Nephron (organoid): ENCODE data around the gene DOCK2.

ENCODE experiments used
- H3K27ac Mint-ChIP-seq, 3 experiments: 2 replicates each; pipeline ENCODE4 v1.8.0; 2020; ENCODE audit warnings: mixed read lengths in 3 of 3, mild to moderate bottlenecking in 2 of 3, moderate library complexity in 1 of 3
- H3K27me3 Mint-ChIP-seq: 2 replicates; pipeline ENCODE4 v1.8.0; 2021; ENCODE audit warnings: low read depth, mild to moderate bottlenecking, moderate library complexity, mixed read lengths
- H3K36me3 Mint-ChIP-seq: 2 replicates; pipeline ENCODE4 v1.8.0; 2020; ENCODE audit warnings: low read depth, mixed read lengths
- H3K4me1 Mint-ChIP-seq: 2 replicates; pipeline ENCODE4 v1.8.0; 2020; ENCODE audit warnings: mixed read lengths
- H3K4me3 Mint-ChIP-seq, 3 experiments: 2 replicates each; pipeline ENCODE4 v1.8.0; 2020; ENCODE audit warnings: mild to moderate bottlenecking in 3 of 3, mixed read lengths in 3 of 3, moderate library complexity in 2 of 3
- H3K9me3 Mint-ChIP-seq: 2 replicates; pipeline ENCODE4 v1.8.0; 2020; ENCODE audit warnings: mixed read lengths
- TF ChIP-seq, protein P1 (sequence below), 3 experiments: fragments of 200-600 bp; sonication (generic); IDR thresholded peaks; one replicate each; pipeline ENCODE4 v1.5.0; 2021; ENCODE audit warnings: antibody characterized with exemption in 3 of 3; ENCODE audit not compliant: unreplicated experiment in 3 of 3

The DOCK2 gene

GRCh38 chr5:169871826-169872490, 234.9 kb downstream of the DOCK2 start:
- TF ChIP-seq, protein P1, sequence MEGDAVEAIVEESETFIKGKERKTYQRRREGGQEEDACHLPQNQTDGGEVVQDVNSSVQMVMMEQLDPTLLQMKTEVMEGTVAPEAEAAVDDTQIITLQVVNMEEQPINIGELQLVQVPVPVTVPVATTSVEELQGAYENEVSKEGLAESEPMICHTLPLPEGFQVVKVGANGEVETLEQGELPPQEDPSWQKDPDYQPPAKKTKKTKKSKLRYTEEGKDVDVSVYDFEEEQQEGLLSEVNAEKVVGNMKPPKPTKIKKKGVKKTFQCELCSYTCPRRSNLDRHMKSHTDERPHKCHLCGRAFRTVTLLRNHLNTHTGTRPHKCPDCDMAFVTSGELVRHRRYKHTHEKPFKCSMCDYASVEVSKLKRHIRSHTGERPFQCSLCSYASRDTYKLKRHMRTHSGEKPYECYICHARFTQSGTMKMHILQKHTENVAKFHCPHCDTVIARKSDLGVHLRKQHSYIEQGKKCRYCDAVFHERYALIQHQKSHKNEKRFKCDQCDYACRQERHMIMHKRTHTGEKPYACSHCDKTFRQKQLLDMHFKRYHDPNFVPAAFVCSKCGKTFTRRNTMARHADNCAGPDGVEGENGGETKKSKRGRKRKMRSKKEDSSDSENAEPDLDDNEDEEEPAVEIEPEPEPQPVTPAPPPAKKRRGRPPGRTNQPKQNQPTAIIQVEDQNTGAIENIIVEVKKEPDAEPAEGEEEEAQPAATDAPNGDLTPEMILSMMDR (IDR thresholded peaks at IDR 0.05; ENCODE audit: unreplicated experiment in 3 of 3) = no peak
- H3K36me3 Mint-ChIP-seq = no peaks in the 10 kb centered on the region
- H3K27me3 Mint-ChIP-seq = peaks cover 11% of the 10 kb centered on the region
- H3K27ac Mint-ChIP-seq = peak overlapping the region in 2 of 3 experiments; percentile 2 to 38
- no peak overlapping the region for H3K4me3 Mint-ChIP-seq
- H3K4me1 Mint-ChIP-seq = peaks cover 48% of the 10 kb centered on the region
- no peaks in the 10 kb centered on the region for H3K9me3 Mint-ChIP-seq

GRCh38 chr5:169873642-169874041, 236.6 kb downstream of the DOCK2 start:
- H3K9me3 Mint-ChIP-seq = peaks cover 3% of the 10 kb centered on the region
- TF ChIP-seq, protein P1 (IDR thresholded peaks at IDR 0.05; ENCODE audit: unreplicated experiment in 3 of 3) = no peak
- no peaks in the 10 kb centered on the region for H3K36me3 Mint-ChIP-seq
- peaks cover 48% of the 10 kb centered on the region for H3K4me1 Mint-ChIP-seq
- H3K4me3 Mint-ChIP-seq = no peak overlapping the region
- peak overlapping the region; percentile 71 to 77 (median 74) for H3K27ac Mint-ChIP-seq
- peaks cover 20% of the 10 kb centered on the region for H3K27me3 Mint-ChIP-seq

GRCh38 chr5:169874621-169875020, 237.5 kb downstream of the DOCK2 start:
- Mint-ChIP-seq H3K27me3 (peaks cover 24% of the 10 kb centered on the region), H3K9me3 (peaks cover 3% of the 10 kb centered on the region), H3K4me3 (no peak overlapping the region), H3K27ac (peak overlapping the region; percentile 51 to 90 (median 59)), H3K36me3 (no peaks in the 10 kb centered on the region), H3K4me1 (peaks cover 40% of the 10 kb centered on the region)
- TF ChIP-seq, protein P1 (IDR thresholded peaks at IDR 0.05; ENCODE audit: unreplicated experiment in 3 of 3) = no peak

GRCh38 chr5:169875091-169875728, 238.1 kb downstream of the DOCK2 start:
- Mint-ChIP-seq H3K27ac (peak overlapping the region; percentile 73 to 90 (median 81)), H3K27me3 (peaks cover 27% of the 10 kb centered on the region), H3K4me3 (peak overlapping the region in 1 of 3 experiments; percentile 1), H3K4me1 (peaks cover 34% of the 10 kb centered on the region), H3K9me3 (peaks cover 3% of the 10 kb centered on the region), H3K36me3 (no peaks in the 10 kb centered on the region)
- TF ChIP-seq, protein P1 (IDR thresholded peaks at IDR 0.05; ENCODE audit: unreplicated experiment in 3 of 3) = no peak

DNA sequence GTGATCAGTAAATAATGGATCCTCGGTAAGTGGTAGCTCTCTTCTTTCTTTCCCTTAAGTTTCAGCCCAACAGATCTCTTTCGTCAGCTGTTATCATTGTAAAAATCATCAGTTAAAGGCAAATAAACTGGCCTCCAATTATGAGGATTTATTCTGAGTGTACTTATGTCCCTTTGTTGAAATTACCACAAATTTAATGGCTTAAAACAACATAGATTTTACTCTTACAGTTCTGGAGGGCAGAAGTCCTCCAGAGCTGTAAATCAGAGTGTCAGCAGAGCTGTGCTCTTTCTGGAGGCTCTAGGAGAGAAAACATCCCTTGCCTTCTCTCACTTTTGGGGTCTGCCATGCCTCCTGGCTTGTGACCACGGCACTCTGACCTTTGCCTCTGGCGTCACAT, 238.7 kb downstream of the DOCK2 start:
- H3K27me3 Mint-ChIP-seq = peaks cover 27% of the 10 kb centered on the region
- peaks cover 3% of the 10 kb centered on the region for H3K9me3 Mint-ChIP-seq
- peaks cover 33% of the 10 kb centered on the region for H3K4me1 Mint-ChIP-seq
- TF ChIP-seq, protein P1 (IDR thresholded peaks at IDR 0.05; ENCODE audit: unreplicated experiment in 3 of 3) = no peak
- peak overlapping the region in 1 of 3 experiments; percentile 1 for H3K4me3 Mint-ChIP-seq
- H3K27ac Mint-ChIP-seq = peak overlapping the region; percentile 73 to 90 (median 81)
- no peaks in the 10 kb centered on the region for H3K36me3 Mint-ChIP-seq
